GM12801 (cell line): ENCODE results near the gene BCS1L.

Experiments used
- TF ChIP-seq, protein P1 (sequence below): IDR thresholded peaks from one replicate; pipeline ENCODE4 v1.5.1; 2011; ENCODE audit warnings: control low read depth; ENCODE audit not compliant: insufficient read length; ENCODE audit errors: extremely low read depth

The BCS1L gene

DNA sequence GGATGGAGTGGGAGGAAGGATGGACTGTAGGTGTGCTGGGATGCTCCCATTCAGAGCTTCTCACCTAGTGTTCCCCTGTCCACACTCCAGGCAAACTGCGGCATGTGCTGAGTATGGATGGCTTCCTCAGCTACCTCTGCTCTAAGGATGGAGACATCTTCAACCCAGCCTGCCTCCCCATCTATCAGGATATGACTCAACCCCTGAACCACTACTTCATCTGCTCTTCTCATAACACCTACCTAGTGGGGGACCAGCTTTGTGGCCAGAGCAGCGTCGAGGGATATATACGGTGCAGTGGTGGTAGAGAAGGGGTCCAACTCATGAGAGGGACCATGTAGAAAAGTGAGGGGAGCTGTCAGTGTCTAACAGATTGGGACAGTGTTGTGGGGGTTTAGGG lies 31.5 kb upstream of the BCS1L start:
- TF ChIP-seq, protein P1, sequence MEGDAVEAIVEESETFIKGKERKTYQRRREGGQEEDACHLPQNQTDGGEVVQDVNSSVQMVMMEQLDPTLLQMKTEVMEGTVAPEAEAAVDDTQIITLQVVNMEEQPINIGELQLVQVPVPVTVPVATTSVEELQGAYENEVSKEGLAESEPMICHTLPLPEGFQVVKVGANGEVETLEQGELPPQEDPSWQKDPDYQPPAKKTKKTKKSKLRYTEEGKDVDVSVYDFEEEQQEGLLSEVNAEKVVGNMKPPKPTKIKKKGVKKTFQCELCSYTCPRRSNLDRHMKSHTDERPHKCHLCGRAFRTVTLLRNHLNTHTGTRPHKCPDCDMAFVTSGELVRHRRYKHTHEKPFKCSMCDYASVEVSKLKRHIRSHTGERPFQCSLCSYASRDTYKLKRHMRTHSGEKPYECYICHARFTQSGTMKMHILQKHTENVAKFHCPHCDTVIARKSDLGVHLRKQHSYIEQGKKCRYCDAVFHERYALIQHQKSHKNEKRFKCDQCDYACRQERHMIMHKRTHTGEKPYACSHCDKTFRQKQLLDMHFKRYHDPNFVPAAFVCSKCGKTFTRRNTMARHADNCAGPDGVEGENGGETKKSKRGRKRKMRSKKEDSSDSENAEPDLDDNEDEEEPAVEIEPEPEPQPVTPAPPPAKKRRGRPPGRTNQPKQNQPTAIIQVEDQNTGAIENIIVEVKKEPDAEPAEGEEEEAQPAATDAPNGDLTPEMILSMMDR = no peak

DNA sequence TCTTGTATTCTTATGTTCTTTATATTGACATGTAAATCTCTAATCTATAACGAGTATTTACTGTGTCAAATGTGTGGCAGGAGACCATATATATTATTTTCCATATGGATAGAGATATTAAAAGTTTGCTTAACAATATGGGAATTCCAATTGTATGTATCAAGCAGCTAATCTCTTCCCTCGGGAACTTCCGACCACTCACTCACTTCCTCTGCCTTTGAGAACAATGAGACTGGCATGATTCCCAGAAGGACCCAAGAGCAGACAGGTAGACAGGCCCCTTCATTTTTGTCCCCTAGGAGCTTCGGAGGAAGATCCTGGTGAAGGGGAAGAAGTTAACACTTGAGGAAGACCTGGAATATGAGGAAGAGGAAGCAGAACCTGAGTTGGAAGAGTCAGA lies 27.6 kb upstream of the BCS1L start:
- TF ChIP-seq, protein P1 = no peak

DNA sequence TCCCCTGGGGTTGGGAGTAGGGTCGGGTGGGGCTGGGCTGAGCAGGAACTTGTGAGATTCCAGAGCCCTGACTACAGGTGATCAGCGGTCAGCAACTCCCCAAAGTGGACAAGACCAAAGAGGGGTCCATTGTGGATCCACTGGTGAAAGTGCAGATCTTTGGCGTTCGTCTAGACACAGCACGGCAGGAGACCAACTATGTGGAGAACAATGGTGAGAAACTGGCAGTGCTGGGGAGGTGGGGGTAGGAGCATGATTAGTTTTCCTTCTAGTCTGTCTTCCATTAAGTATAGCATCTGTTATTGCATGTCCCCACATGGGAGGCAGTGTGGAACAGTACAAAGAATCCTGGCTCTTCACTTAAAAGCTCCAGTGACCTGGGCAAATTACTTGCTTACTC lies 23.8 kb upstream of the BCS1L start:
- TF ChIP-seq, protein P1 = no peak

DNA sequence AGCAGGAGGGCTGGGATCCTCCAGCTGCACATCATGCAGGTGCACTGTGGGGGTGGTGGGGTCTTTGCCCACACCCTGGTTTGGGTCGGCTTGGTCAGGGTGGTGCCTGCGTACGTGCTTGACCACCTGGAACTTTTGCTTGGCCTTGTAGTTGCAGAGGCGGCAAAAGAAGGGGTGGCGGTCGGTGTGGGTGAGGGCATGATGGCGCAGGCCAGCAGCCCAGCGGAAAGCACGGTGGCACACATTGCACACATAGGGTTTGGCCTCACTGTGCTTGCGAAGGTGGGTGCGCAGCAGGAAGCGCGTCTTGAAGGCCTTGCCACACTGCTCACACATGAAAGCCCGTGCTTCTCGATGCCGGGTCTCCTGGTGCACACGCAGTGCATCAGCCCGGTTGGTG lies 21.1 kb upstream of the BCS1L start:
- TF ChIP-seq, protein P1 = no peak

DNA sequence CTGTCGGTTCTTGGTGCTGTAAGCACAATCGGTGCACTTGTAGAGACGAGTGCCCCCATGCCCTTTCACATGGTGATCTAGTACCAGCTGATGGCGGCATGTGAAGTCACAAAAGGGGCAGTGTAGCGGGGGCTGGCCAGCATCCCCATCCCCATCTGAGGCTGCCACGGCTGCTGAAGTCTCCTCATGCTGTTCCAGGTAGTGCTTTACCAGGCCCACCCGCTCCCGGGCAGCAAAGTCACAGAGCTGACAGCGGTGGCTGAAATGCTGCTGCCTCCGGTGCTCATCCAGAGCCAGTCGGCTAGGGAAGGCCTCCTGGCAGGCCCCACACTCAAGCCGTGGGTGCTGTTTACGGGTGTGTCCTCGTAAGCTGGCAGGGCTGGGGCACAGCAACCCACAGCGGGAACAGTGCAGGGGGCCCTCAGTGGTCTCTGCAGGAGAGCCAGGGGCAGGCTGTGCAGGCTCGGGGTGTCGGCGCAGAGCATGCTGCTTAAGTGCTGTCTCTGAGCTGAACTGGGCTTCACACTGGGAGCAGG lies 17.3 kb upstream of the BCS1L start:
- TF ChIP-seq, protein P1 = no peak

DNA sequence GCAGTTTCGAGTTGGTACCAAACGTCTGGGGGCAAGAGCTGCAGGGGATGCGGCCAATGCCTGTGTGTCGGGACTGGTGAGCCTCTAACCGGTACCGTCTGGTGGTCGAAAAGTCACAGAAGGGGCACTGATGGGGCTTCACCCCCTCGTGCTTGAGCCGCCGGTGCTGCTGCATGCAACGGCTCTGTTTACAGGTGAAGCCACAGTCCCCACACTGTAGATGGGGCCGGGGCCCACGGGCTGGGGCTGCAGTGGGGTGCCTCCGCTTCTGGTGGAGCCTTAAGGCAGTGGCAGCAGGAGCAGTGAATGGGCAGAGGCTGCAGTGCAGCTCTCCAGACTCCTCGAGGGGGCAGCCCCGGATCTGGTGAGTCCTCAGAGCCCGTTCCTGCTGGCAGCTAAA lies 16.7 kb upstream of the BCS1L start:
- TF ChIP-seq, protein P1 = no peak

DNA sequence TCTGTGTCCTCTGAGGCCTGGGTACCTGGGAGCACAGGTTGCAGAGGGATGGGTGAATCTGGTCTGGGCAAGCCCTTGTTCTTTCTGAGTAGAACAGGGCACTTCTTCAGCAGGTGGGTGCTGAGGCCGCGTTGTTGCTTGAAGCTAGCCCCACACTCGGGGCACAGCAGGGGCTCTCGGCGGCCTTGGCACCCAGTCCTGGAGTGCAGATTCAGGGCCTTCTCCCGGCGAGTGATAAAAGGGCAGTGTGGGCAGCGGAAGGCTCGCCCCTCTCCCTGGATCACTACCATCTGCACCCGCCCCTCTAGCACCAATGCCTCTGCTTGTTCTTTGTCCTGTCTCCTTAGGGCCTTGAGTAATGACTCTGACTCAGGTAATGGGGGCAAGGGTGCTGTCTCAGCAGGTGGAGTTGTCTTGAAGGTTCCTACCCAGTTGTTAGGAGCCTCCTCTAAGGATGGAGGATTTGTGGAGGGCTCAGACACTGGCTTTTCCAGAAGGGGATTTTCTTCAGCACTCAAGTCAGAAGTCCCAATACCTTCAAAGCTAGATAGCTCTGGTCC lies 15.7 kb upstream of the BCS1L start:
- TF ChIP-seq, protein P1 = no peak
